ENCODE data around the gene TUB. TPM values are rescaled to one million over a fixed set of nuclear protein-coding genes. Genes with fewer than 3 reads are reported as not detected.

The TUB gene
- total and polyA plus RNA-seq, 2 experiments from 2014 or later: 6.7 to 48.2 TPM

- H3K4me1 ChIP-seq (ENCODE audit: low read depth): no peaks in the 10 kb centered on the region
- H3K27me3 ChIP-seq: peaks cover 3% of the 10 kb centered on the region
- TF ChIP-seq, protein P1, sequence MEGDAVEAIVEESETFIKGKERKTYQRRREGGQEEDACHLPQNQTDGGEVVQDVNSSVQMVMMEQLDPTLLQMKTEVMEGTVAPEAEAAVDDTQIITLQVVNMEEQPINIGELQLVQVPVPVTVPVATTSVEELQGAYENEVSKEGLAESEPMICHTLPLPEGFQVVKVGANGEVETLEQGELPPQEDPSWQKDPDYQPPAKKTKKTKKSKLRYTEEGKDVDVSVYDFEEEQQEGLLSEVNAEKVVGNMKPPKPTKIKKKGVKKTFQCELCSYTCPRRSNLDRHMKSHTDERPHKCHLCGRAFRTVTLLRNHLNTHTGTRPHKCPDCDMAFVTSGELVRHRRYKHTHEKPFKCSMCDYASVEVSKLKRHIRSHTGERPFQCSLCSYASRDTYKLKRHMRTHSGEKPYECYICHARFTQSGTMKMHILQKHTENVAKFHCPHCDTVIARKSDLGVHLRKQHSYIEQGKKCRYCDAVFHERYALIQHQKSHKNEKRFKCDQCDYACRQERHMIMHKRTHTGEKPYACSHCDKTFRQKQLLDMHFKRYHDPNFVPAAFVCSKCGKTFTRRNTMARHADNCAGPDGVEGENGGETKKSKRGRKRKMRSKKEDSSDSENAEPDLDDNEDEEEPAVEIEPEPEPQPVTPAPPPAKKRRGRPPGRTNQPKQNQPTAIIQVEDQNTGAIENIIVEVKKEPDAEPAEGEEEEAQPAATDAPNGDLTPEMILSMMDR (IDR thresholded peaks at IDR 0.05; ENCODE audit: low read depth, low read length): no peak
- H3K4me3 ChIP-seq: no peak overlapping the region
- no peak overlapping the region for H3K27ac ChIP-seq
- no peaks in the 10 kb centered on the region for H3K9me3 ChIP-seq (ENCODE audit: low read depth)
- DNase-seq (ENCODE audit: low read depth in 1 of 2, low spot score in 1 of 2): no peak
- no peaks in the 10 kb centered on the region for H3K36me3 ChIP-seq
Measured at GRCh38 chr11:8040921-8041285, 40.1 kb upstream of the TUB start.

DNA sequence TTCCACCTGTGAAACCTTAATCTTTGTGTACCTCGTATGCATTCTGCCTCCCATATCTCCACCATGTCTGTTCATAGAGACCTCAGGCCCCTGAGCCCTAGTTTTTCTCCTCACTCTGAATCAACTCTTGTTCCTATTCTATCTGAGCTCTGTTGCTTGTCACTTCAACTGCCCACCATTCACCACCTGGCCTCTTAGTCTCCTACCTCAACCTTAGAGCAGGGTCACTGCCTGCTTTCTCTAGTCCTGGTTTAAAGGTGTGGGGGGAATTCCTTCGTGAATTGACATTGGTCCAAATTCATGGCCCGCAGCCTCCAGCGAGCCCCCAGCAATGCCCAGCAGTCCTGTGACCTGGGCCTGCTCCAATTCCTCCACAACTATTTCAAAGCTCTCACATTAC, 39.4 kb upstream of the TUB start:
- Histone ChIP-seq H3K4me1 (ENCODE audit: low read depth) (no peaks in the 10 kb centered on the region), H3K36me3 (no peaks in the 10 kb centered on the region), H3K27me3 (peaks cover 3% of the 10 kb centered on the region), H3K27ac (no peak overlapping the region), H3K4me3 (no peak overlapping the region), H3K9me3 (ENCODE audit: low read depth) (no peaks in the 10 kb centered on the region)
- no peak for DNase-seq (ENCODE audit: low read depth in 1 of 2, low spot score in 1 of 2)
- TF ChIP-seq, protein P1 (IDR thresholded peaks at IDR 0.05; ENCODE audit: low read depth, low read length): no peak

DNA sequence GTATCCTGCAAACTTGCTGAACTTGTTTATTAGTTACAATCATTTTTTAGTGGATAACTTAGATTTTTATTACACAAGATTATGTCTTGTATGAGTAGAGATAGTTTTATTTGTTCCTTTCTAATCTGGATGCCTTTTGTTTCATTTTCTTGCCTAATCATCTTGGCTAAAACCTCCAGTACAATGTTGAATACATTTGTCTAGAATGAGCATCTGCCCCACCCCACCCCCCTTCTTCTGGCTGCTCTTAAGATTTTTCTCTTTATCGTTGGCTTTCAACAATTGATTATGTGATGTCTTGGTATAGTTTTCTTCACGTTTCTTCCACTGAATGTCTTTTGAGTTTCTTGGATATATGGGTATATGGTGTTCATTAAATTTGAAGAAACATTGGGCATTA, 37.3 kb upstream of the TUB start:
- TF ChIP-seq, protein P1 (IDR thresholded peaks at IDR 0.05; ENCODE audit: low read depth, low read length): no peak
- H3K4me1 ChIP-seq (ENCODE audit: low read depth): no peaks in the 10 kb centered on the region
- H3K36me3 ChIP-seq: no peaks in the 10 kb centered on the region
- H3K9me3 ChIP-seq (ENCODE audit: low read depth): no peaks in the 10 kb centered on the region
- no peak for DNase-seq (ENCODE audit: low read depth in 1 of 2, low spot score in 1 of 2)
- H3K4me3 ChIP-seq: no peak overlapping the region
- H3K27ac ChIP-seq: no peak overlapping the region
- no peaks in the 10 kb centered on the region for H3K27me3 ChIP-seq

DNA sequence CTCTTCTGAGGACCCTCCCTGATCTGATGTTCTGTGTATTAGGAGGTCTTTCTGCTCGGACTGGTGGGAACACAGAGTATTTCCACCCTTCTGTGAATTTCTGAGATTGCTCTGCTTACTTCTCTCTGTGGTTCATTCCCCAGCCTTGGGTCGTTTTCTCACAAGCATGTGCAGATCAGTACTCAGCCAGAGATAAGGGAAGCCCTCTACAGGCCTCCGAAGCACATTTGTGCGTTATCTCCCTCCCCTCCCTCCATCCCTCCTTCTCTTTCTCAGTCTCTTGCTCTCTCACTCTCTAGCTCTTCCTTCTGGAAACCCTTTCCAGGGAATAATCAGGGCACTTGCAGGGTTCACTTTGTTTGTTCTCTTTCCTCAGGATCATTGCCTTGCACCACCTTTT, 35.2 kb upstream of the TUB start:
- H3K27ac ChIP-seq: no peak overlapping the region
- DNase-seq (ENCODE audit: low read depth in 1 of 2, low spot score in 1 of 2): no peak
- H3K4me1 ChIP-seq (ENCODE audit: low read depth): no peaks in the 10 kb centered on the region
- no peaks in the 10 kb centered on the region for H3K9me3 ChIP-seq (ENCODE audit: low read depth)
- TF ChIP-seq, protein P1 (IDR thresholded peaks at IDR 0.05; ENCODE audit: low read depth, low read length): no peak
- no peak overlapping the region for H3K4me3 ChIP-seq
- H3K27me3 ChIP-seq: peaks cover 9% of the 10 kb centered on the region
- no peaks in the 10 kb centered on the region for H3K36me3 ChIP-seq

- TF ChIP-seq, protein P1 (IDR thresholded peaks at IDR 0.05; ENCODE audit: low read depth, low read length): no peak
- DNase-seq (ENCODE audit: low read depth in 1 of 2, low spot score in 1 of 2): no peak
- Histone ChIP-seq H3K4me3 (no peak overlapping the region), H3K9me3 (ENCODE audit: low read depth) (no peaks in the 10 kb centered on the region), H3K4me1 (ENCODE audit: low read depth) (no peaks in the 10 kb centered on the region), H3K27me3 (peaks cover 19% of the 10 kb centered on the region), H3K27ac (no peak overlapping the region), H3K36me3 (no peaks in the 10 kb centered on the region)
Measured at GRCh38 chr11:8047382-8047781, 33.6 kb upstream of the TUB start.

GRCh38 chr11:8049084-8049483, 31.9 kb upstream of the TUB start:
- TF ChIP-seq, protein P1 (IDR thresholded peaks at IDR 0.05; ENCODE audit: low read depth, low read length): no peak
- H3K4me1 ChIP-seq (ENCODE audit: low read depth): no peaks in the 10 kb centered on the region
- H3K9me3 ChIP-seq (ENCODE audit: low read depth): no peaks in the 10 kb centered on the region
- no peak overlapping the region for H3K4me3 ChIP-seq
- H3K27me3 ChIP-seq: peaks cover 19% of the 10 kb centered on the region
- no peak overlapping the region for H3K27ac ChIP-seq
- H3K36me3 ChIP-seq: no peaks in the 10 kb centered on the region
- no peak for DNase-seq (ENCODE audit: low read depth in 1 of 2, low spot score in 1 of 2)

Measured in cardiac muscle cell (in vitro differentiated cells and primary cell).